Adipose tissue (tissue), 3 donors: ENCODE results near the gene TGFBR1. TPM values are rescaled to one million over a fixed set of nuclear protein-coding genes. Genes with fewer than 3 reads are reported as not detected.
"Not testable (repeated sequence)": the region's sequence is repeated elsewhere in the genome, so short reads cannot be mapped to it uniquely, and the experiment has no call there.

Experiments used
- H3K27ac ChIP-seq: one replicate; pipeline ENCODE4 v1.5.1; 2013; ENCODE audit warnings: low read depth, low read length
- WGBS, 3 donors: extraction: QIAGEN DNeasy Blood & Tissue Kit; methylation state at CpG; one replicate each; pipeline ENCODE4 v1.1.7; 2013; 5-methylcytosine and 5-hydroxymethylcytosine counted together
- polyA plus RNA-seq, 3 donors: library from polyadenylated mRNA; stranded (reverse); fragments of 200-250 nt; gene quantifications; one replicate each; pipeline ENCODE4 v1.2.3, GENCODE V29; 2013
- donor health status: healthy with polysubstance abuse.
- donor health status: Bipolar disorder and iron deficiency.
- donor health status: healthy.

Gene TGFBR1
- polyA plus RNA-seq, 3 donors = 3.7 to 12.1 (median 9.4) TPM

DNA sequence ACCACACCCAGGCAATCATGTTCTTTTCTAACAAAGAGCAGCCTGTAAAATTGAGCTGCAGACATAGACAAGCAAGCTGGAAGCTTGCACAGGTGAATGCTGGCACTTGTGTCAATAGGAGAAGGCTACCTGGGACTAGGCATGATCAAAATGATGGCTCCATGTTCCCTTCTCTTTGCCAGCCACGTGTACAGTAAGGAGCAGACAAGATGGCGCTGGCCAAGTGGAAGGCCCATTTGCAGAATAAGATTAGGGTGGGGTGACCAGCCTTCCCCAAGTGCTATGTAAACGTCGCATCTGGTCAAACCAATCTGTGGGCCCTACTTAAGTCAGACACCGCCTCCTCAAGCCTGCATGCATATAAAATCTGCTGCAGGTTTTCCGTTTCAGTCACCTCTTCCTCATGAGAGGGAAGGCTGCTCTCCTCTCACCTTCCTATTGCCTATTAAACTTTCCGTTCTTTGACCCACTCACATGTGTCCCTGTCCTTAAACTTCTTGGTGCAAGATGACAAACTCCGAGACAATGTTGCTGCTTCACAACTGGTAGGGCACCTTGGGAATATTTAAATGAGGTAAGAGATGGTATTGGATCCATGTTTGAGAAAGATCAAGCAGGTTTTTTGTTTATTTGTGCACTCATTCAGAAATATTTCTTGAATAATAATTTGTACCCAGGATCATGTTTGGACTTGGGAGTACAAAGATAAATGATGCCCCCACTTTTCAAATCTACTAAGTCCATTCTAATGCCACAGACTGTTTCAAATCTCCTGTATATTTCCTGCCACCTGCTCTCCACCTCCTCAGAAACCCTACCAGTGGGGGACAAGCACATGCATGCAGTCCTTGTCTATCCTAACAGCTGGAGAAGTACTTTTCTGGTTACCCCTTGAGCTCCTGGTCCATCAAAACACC, 30.7 kb upstream of the TGFBR1 start:
- WGBS, 3 donors = 83 to 91% (median 86%) methylated on average over 8 of the region's 8 CpGs
- H3K27ac ChIP-seq = no peak overlapping the region

DNA sequence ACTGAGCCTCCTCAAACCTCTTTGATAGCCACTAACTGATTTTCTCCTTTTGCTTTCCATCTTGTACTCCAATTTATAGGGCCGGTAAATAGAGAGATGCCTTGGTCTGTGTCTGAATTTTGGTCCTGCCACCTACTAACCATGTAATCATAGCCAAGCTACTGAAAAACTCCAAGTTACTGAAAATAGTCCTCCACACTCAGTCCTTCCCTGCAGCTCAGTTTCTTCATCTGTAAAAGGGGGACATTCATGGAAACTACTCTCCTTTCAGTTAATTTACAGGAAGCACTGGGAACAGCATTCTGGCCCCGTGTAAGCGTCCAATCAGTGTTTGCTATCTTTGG, 30.0 kb upstream of the TGFBR1 start:
- H3K27ac ChIP-seq = no peak overlapping the region
- 70 to 86% (median 73%) methylated on average over 3 of the region's 3 CpGs for WGBS, 3 donors

DNA sequence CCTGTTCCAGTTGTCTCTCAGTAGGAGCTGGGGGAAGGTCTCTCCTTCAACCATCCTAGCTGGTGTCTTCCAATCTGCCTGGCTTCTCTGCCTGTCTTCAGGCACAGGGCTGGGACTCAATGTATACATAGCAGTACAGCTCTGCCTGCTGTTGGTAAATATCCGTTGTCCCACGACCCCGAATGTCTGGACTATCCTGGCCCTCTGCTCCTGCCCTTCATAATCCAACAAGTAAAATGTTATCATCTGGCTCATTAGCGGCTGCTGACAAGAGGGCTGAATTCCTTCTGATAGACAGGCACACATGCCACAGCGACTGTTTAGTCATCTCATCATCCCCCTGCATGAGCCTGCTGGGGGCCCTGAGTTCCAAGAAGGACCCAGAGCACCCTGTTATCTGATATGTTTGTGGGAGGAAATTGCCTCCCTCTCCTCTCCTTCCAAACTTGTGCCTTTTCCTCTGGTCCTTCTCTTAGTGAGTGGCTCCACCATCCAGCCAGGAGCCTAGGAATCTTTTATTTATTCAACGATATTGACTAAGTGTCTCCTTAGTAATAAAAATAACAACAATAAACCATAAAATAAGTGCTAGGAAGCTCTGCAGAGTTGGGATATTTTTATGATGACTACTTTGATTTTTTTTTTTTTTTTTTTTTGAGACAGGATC, 29.5 kb upstream of the TGFBR1 start:
- H3K27ac ChIP-seq = no peak overlapping the region
- WGBS, 3 donors = 41 to 67% (median 66%) methylated on average over 6 of the region's 6 CpGs

DNA sequence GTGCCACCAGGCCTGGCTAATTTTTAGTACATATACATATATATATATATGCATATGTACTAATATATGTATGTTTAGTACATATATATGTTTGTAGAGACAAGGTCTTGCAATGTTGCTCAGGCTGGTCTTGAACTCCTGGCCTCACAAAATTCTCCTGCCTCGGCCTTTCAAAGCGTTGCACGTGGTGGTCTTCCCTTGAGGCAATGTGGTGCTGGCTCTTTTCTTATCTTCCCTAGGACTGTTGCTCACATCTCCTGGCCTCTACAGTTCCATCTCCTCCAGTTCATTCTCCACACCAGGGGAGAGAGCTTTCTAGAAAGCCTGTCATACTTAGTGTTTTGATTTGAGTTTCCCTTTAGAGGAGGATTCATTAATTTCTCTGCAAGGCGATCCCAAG, 28.9 kb upstream of the TGFBR1 start:
- WGBS, 3 donors = 79 to 88% (median 82%) methylated on average over 4 of the region's 4 CpGs
- no peak overlapping the region for H3K27ac ChIP-seq

DNA sequence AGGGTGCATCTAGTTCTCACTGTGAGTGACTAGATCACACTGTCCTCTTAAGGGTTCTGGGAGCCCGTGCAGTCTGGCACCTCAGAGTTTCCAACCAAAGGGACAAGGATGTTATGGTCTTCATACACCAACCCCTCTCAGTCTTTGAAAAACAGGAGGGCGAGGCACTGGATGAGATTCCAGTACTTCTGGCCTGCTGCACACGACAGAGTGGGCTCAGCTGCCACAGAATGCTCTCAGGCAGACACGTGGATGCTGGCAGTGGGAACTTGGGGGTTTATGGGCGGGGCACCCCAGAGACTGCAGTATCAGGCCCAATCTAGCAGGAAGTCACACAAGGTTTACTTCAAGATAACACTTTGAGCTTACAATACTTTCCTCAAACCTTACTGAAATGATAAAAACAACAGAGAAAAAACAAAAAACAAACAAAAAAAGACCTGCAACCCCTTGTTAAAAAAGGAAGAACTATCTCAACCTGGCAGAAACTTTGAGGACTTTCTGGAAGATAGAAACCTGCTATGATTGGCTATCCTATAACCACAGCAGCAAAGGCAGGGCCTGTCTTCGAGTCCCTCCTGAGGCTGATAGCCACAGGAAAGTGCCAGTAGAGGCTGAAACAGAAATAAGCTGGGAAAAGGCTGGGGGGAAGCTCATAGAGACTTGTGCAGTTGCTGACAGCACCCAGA, 28.3 kb upstream of the TGFBR1 start:
- 35 to 57% (median 35%) methylated on average over 6 of the region's 6 CpGs for WGBS, 3 donors
- no peak overlapping the region for H3K27ac ChIP-seq

DNA sequence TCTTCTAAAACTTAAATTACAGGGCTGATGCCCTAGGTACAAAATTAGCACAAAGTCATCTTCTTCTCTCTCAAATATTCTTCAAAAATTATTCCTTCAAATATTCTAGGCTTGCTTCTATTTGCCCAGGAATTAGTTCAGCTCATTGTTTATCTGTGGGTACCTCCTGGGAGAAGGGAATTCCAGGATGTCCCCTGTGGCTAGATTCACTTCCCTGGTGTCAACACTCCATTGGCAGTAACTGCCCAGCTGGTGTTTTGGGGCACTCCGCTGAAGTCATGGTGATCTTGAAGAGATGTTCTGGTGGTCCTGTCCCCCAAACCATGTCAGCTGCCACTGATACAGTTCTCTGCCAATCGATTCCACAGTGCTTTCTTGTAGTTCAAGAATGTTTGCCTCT, 26.2 kb upstream of the TGFBR1 start:
- no peak overlapping the region for H3K27ac ChIP-seq
- WGBS, 3 donors = 80 to 88% (median 88%) methylated on average over 2 of the region's 2 CpGs

DNA sequence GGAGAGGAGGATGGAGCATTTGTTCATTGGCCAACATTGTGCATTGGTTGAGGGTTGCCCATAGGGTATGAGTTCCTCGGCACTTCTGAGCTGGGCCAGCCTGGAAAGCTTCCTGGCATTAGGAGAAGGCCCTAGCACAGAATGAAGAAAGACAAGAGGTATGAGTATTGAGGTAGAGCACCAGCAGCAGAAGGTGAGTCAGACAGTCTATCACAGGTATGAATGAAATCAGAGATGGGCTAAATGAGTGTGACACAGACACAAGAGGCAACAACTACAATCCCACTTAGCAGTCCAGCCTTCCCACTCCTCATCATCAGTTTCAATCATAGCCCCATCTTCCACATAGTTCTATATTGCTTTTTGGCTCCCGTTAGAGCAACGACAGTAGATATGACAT, 25.4 kb upstream of the TGFBR1 start:
- no peak overlapping the region for H3K27ac ChIP-seq
- WGBS, 3 donors = 86 to 93% (median 89%) methylated on average over 3 of the region's 3 CpGs

DNA sequence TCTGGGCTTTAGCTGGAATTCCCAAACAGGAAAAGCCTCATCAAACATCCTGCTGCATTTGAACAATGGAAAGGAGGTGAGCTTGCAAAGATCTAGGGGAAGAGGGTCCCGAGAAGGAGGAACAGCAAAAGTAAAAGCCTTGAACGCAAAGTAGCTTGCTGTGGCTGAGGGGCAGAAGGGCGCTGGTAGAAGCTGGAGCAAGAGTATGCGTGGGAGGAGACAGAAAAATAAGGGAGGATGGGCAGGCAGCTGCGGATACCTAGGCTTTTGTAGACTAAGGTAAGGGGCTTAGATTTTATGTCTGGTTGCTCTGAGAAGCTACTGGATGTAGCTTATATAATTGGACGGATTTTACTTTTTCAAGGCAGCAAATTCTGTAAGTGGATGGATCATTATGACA, 21.9 kb upstream of the TGFBR1 start:
- 60 to 77% (median 70%) methylated on average over 6 of the region's 6 CpGs for WGBS, 3 donors
- no peak overlapping the region for H3K27ac ChIP-seq

DNA sequence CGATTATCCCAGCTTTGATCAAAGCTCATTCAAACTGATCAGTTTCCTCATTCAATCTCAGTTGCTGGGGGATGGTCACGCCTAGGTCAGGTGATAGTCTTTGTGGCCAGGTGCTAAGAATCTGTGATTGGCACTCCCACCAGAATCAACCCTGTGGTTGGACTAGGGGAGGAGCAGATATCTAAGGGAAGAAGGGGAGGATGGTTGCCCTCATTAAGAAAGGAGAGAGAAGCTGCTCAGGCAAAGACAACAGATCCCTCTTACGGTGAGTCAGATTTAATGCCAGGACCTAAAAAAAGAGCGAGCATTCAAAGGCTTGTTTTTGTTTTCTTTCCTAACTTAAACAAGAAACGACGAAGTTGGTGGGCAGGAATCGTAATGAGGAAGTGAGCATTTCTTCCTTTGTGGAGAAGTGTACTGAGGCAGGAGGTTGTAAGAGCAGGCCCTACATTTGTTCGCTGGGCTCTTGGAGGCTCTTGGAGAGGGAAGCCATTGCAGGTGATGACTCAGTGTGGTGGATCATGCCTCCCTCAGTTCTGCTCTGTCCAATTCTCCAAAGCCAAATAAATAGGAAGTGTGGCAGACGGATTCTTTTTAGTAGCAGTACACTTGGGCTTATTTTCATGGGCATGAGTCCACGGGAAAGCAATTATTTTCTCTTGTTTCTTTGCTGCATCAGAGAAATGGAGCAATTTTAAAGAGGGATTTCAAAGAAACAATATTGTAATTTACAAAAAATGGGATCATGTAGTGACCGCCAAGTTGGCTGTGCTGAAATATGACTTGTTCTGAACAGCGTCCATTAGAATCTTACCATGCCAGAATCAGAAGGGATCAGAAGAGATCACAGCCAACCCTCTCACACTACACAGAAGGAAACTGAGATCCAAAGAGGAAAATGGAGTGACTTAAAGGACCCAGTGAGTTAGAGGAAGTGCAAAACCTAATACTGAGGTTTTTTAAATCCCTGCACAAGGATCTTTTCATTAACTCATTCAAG, 18.7 kb upstream of the TGFBR1 start:
- 63 to 81% (median 66%) methylated on average over 12 of the region's 12 CpGs for WGBS, 3 donors
- no peak overlapping the region for H3K27ac ChIP-seq

DNA sequence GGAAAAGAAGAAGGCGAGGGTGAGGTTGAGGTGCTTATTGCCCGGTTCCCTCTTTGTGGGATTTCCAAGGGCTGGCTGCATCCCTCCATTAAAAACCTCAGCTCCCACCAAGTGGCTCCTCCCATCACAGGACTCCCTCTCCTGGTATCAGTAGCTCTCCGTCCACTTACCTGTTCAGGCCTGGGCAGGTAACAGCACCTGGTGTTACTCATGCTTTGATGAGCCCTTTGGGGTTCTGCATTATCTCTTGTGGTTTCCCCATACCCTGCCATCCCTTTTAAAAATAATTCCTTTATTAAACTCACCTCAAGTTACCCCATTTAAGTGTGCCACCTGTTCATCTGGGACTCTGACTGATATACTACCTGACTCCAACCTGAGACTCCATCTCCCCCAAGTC, 17.5 kb upstream of the TGFBR1 start:
- H3K27ac ChIP-seq = no peak overlapping the region
- WGBS, 3 donors = 94 to 98% (median 94%) methylated on average over 3 of the region's 3 CpGs

DNA sequence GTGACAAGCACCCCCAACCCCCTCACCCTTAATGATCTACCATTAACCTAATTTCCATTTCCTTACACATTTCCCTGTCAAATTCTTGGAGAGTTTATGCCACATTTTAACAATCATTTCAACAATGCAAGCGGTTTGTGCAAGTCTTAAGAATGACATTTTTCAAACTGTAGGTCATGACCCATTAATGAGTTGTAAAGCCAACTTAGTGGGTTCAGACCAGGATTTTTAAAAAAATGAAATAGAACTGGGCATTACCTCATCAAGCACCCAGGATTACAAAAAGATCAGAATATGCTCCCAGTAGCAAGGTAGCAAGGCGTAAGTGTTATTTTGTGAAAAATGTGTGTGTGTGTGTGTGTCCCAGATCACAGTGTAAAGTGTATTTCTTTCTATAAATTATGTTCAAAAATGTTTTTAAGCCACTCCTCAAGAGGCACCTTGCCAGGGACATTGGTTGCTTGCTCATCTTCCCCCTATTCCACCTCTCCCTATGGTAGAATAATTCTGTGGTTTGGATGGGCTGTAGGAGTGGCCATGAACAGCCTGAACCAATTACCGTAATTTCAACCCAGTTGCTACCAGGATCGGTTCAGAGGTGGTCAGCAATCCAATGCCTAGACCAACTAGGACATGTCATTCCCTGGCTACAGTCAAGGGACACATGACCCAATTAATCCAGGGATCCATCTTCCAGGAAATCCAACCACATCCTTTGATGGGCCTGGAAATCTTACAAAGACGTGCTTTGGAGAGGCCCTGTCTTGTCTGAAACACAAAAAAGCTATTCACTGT, 14.4 kb upstream of the TGFBR1 start:
- WGBS, 3 donors = 89 to 96% (median 92%) methylated on average over 5 of the region's 5 CpGs
- no peak overlapping the region for H3K27ac ChIP-seq

DNA sequence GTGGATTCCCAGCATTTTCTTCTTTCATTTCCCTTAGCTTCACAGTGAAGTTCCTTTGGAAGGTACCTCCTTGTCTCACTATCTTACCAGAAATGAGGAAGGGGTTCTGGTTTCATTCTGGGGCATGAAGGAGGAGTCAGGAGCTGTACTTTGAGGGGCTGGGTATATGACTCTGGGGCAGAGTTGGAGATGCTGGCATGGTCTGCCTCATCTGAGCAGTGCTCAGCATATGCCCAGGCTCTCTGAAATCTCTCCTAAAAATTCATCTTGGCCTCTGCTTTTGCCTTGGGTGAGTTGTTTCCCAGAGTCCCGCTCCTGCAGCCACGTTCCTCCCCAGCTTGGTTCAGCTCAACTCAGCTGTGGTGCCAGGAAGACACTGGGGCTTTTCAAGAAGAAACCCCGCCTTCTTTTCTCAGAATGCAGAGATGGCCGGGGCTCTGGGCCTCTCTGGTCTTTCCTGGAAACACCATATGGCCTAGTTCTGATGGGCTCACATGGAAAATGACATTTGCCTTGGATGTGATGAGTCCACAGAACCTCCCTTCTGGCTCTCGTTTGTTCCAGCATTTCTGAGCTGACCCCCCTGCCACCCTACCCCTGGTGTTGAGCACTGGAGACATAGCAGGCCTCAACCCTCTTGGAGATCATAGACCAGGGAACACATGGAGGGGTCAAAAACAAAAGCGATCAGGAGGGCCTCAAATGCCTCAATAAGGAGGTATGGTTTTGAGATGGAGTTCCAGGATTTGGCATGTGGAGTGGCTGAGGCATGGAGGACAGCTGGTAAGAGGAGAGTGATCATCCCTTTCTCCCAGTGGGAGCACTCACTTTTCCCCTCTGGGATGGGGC, 12.0 kb upstream of the TGFBR1 start:
- 82 to 89% (median 86%) methylated on average over 6 of the region's 6 CpGs for WGBS, 3 donors
- no peak overlapping the region for H3K27ac ChIP-seq

DNA sequence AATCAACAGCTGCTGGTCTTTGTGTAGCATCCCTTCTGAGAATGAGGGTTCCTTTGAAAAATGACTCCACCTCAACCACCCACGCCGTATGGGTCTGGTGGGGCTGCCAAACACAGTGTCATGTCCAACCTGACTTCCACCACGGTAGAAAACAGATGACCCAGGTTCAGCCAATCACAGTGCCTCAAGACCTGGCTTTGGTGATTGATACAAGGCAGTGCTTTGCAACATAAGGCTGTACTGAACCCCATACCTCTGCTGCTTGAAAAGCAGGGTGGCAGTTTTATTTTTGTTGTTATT, 11.5 kb upstream of the TGFBR1 start:
- 85 to 90% (median 87%) methylated on average over 3 of the region's 3 CpGs for WGBS, 3 donors
- H3K27ac ChIP-seq = no peak overlapping the region

DNA sequence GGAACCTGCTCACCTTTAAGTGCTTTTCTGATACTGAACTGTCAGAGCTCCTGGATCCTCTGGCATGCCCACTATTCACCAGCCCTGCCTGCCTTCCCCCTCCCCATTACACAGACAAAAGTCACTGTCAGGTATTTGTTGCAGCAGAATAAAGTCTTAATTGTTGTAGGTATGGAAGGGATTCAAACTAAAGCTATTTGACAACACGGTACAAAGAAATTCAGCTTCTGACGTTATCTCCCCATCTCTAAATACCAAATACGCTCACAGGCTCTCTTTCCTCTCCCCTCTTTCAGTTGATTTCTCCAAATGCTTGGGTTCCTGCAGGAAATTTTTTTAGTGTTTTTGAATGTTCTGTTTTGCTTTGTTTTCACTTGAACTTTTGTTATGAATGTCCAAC, 9.3 kb upstream of the TGFBR1 start:
- H3K27ac ChIP-seq = no peak overlapping the region
- 69 to 87% (median 86%) methylated on average over 3 of the region's 3 CpGs for WGBS, 3 donors

DNA sequence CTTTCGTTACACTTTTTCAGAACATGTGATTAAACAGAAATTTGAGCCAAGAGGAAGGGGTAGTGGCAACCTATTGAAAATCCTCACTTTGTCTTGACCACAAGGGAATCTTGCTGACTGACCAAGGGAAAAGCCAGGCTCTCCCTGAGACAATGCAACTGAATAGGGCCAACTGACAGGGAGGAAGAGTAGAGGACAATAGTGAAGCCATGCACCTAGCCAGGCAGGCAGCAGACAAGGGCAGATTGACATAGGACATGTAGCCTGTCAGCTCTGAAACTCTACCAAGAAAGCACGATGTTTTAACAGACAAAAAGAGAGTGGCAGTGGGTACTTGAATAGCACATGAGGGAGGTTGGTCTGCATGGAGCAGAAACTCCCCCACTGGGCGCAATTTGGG, 8.5 kb upstream of the TGFBR1 start:
- 68 to 76% (median 73%) methylated on average over 3 of the region's 3 CpGs for WGBS, 3 donors
- H3K27ac ChIP-seq = no peak overlapping the region

DNA sequence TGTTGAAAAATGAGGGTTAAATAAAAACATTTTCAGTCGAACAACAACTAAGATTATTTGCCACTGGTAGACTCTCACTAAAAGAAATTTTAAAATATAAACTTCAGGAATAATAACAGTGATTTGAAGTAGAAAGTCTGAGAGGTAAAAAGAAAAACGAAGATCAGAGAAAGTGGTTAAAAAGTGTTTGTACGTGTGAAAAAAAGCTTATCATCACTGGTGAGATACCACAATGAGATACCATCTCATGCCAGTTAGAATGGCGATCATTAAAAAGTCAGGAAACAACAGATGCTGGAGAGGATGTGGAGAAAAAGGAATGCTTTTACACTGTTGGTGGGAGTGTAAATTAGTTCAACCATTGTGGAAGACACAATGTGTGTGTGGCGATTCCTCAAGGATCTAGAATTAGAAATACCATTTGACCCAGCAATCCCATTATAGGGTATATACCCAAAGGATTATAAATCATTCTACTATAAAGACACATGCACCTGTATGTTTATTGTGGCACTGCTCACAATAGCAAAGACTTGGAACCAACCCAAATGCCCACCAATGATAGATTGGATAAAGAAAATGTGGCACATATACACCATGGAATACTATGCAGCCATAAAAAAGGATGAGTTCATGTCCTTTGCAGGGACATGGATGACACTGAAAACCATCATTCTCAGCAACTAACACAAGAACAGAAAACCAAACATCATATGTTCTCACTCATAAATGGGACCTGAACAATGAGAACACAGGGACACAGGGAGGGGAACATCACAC, 4.9 kb upstream of the TGFBR1 start:
- WGBS, 3 donors = 84 to 91% (median 90%) methylated on average over 5 of the region's 5 CpGs

More for the DNA sequence above, 4.9 kb upstream of the TGFBR1 start:
- H3K27ac ChIP-seq = not testable (repeated sequence)
